HG03342 (cell line): ENCODE data around the gene FBL.

Source experiments
- ATAC-seq: cut with Tn5 transposase; IDR thresholded peaks from one replicate; pipeline ENCODE4 v1.9.1; 2021; ENCODE audit warnings: mild to moderate bottlenecking, moderate library complexity; ENCODE audit not compliant: unreplicated experiment

Gene FBL

DNA sequence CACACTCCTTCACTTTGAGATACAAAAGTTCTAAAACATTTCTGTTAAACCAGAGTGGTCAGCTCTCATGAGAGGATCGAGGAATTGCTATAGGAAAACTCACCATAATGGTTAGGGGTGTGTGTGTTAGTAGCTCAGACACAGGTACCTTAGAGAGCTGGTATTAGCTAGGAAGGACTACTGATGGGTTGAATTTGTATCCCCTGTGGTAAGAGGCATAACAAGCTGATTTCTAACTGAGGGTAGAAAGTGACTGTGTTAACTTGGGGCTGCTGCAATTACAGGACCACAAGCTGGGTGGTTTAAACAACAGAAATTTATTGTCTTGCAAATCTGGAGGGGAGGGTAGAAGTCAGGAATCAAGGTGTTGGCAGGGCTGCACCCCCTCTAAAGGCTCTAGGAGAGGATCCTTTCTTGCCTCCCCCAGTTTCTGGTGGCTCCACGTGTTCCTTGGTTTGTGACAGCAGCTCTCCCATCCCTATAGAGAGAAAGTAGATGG, 50.1 kb downstream of the FBL start:
- no peak for ATAC-seq

GRCh38 chr19:39795001-39795400, 51.2 kb downstream of the FBL start:
- no peak for ATAC-seq

DNA sequence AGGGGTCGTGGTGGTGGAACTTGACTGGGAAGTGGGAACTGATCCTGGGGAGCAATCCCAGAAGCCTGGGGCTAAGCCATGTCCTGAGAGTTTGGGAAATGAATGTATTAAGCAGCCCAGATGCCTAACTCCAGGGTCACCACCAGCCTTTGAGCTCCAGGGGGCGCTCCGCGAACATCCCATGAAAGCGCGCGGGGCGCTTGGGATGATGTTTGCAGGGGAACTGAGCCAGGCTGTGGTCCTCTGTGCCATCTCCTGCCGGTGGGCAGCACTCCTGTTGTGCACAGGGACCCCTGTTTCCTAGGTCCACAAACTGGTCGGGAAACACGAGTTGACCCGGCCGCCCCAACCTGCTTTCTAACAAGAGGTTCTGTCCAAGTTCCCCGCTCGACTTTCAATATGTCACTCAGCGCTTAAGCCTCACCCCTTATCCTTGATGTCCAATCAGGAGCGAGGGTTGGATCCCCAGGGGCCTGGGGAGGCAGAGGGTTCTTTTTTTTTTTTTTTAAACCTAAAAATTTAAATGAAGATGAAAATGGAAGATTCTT, 53.1 kb downstream of the FBL start:
- no peak for ATAC-seq

GRCh38 chr19:39788244-39788643, 57.9 kb downstream of the FBL start:
- ATAC-seq = no peak
